ENCODE results near the gene NBEA.

NBEA gene

DNA sequence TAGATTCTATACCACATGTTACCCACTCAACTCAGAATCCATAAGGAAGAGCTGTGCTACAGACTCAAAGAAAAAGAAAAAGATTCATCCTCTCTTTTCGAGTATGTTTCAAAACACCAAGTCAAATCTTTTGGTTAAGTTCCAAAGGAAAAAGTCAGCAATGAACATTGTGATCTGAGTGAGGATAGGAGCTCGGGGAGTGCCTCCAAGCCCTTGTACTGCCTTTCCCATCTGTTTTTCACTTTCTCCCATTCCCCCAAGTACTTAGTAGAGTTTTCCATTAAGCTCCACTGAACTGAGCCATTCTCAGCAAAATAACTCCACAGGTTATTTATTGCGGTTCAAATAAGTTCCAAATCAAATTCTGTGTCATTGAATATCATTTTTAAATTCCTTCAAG is 582.1 kb downstream of the NBEA start:
- no peak for DNase-seq

DNA sequence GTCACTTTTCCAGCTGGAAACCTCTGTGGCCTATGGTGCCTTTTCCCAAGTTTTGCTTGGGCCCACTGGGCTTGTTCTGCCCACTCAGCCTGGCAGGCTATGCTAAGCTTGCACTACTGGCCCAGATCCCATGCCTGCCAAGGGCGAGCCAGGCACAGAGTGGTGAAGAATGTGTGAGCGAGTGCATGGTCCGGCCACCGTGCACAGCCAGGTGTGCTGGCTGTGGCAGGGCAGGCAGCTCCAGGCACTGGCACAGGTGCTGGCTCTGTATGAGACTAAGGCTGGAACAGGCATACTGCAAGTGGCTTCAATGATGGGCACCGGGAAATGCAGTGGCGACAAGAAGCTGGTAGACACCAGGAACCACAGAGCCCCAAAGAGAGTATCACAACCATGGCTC is 584.5 kb downstream of the NBEA start:
- DNase-seq, result no peak

DNA sequence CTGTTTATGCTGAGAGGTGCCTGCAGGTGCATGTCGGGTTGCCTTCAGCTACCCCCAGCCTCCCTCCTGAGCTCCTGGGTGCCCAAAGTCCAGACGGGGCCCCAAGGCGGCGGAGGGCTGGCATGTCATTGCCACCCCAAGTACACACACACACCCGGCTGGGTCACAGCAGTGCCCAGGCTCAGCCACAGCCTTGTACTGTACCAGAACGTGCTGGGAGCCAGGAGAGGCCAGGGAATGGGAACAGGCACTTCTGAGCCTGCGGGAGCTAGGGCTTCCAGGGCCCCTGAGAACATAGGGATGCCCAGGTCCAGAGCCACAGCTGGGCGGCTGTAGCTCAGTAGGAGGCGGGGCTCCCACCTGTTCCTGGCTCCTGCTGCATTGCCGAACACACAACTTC is 585.4 kb downstream of the NBEA start:
- no peak for DNase-seq

DNA sequence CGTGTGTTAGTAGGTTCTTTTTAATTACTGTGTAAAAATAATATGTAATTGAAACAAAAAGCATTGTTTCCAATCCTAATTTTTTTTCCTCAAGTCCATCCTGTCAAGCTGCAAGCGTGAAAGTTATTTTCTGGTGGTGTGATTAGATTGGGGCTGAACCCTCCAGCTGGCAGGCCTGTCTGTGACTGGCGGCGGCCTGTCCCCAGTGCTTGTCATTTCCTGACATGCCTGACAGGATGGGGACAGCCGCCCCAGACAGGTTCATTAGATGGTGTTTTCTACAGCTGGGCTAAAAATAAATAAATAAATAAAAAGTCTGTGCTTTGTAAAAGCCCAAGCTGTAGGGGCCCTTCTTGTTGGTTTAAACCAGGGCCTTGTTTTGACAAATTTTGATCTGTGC is 588.1 kb downstream of the NBEA start:
- DNase-seq, result no peak

DNA sequence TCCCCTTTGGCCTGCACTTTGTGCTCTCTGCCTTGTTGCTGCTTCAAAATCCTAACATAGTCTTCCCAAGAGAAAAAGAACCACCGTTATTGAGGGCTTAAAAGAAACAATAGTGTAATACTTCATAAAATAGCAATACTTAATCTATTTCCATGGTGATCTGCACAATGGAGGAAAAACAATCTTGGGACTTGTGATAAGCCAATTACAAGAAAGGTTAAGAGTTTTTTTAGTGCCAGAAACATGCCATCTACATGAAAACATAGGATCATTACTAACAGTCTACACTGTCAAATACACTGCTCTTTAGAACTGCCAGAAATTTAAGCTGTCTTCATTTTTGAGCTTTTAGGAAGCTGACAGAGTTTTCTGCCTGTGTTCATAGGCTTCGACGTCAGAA is 588.5 kb downstream of the NBEA start:
- DNase-seq, result no peak

DNA sequence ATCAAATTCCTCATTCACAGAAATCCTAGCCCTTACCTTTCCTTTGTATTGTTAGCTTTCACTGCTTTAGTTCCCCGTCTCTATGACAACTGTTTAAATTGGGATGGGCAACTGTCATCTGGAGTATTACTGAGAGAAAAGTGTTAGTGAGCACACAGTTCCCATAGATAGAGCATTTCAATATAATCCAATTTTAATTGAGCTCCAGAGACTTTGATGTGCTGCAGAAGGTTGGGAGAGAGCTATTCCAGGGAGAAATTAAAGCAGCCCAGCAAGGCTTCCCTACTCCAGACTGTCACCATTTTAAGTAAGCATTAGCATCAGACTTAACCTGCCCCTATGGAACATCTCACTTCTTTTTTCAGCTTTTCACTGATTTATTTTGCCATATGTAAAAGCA is 589.5 kb downstream of the NBEA start:
- no peak for DNase-seq

DNA sequence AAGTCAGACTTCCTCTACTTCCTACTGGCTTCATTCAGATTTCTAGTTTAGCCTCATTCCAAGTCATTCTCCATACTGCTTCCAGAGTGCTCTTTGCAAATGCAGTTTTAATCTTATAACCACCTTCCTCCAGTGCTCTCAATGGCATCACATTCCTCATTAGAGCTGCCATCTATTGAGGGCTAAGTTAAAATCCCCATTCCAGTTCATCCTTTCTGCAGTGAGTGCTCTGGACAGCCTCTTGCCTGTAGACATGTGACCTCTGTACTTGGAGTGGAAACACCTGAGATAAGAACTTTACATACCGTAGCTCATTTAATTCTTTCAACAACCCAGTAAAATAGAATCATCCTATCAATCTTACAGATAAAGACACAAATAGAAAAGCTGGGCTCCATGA is 592.3 kb downstream of the NBEA start:
- DNase-seq, result no peak

DNA sequence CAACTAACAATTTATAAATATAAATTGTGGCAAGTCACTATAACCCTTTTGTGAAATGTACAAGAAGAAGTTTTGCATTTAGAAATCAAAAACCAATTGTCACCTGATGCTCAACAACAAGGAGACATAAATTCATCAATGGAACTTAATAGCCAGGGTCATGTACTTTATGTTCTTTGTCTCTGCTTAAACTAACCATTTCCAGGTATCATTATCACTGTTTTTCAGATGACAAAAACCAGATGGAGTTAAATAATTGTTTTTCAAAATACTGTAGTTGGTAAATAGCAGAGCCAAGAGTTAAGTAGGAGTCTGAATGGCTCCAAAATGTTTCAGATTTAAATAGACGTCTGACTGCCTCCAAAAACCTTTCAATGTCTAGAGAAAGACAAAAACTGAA is 606.7 kb downstream of the NBEA start:
- DNase-seq, result no peak

DNA sequence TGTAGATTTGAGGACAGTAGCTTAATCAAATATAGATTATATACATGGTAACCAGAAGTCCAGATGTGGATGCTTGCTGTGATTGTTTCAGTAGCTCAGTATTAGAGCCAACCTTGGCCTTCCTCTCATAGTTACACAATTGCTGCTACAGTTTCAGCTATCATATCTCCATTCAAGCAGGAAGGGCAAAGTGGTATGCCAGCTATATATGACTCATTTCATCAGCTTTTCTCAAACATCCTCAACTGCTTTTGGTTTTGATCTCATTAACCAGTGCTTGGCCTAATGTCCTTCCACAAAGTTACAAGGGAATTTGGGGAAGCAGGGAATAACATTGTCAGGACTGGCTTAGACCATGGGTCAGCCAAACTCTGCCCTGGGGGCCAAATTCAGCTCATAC is 607.4 kb downstream of the NBEA start:
- peak; percentile 88 for DNase-seq

DNA sequence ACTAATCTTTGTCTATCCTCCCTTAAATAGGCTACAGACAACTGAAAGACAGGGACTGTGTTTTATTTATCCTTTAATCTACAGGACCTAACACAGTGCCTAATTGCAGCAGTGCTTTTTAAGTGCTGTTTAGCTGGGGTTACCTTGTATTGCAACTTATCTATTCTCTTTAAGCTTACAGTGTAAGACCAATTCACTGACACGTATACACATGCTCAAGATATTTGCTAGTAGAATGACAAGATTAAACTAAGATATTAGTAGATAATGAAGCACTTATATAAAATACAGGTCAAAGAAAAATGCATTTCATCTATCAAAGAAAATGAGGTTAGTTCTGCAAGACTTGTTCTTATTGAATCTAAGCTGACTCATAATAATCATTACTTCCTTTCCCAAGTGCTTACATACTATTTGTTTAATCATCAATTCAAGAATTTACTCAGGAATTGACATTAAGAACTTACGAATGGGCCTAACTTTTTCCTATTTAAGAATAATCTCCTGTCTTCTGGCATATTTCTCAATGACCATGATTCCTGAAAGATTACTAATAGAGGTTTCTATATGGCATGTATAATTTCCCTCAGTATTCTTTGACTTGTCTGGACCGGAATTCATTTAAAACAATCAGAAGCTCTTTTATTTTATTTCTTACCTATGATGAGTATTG is 610.2 kb downstream of the NBEA start:
- peak; percentile 61 for DNase-seq

DNA sequence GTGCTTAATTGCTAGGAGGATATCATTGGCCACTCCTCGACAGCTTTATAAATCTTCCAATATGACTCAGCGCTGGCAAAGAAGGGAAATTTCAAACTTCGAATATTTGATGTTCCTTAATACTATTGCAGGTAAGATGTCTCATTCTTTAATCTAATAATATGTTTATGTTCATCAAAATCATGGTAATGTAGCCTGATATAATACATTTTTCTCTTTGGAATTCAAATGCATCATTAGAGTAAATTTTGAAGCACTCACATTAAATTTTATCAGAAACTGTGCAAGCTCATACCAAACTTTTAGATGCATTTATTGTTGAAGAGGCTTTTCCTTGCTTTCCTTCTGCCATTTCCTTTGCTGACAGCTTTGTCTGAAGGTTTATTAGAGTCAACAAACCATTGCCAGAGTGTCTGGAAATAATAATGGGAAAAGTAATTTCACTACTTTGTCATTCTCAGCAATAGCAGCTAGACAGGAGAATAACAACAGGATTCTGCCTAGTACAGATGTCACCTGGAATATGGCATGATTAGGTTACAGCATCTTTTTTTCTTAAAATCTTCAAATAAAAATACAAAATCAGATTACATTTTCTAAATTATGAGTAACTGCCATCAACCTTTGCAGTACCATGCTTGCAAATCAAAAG is 613.0 kb downstream of the NBEA start:
- no peak for DNase-seq

DNA sequence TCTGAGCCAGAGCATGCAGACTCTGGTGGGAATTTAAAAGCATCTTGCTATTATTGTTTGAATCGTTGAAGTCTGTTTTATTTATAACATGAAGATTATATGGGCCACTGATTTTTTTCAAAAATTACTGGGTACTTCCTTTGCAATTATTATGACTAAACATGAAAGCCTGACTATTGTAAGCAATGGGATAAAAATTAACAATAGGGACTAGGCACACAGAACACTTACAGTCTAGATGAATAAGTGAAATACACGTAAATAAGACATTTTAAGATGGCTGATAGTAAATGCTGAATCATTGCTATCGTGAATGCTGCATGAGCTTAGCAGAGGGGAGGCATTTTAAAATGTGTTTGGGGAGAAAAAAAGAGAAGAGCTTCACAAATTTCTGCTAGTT is 615.4 kb downstream of the NBEA start:
- DNase-seq, result no peak

DNA sequence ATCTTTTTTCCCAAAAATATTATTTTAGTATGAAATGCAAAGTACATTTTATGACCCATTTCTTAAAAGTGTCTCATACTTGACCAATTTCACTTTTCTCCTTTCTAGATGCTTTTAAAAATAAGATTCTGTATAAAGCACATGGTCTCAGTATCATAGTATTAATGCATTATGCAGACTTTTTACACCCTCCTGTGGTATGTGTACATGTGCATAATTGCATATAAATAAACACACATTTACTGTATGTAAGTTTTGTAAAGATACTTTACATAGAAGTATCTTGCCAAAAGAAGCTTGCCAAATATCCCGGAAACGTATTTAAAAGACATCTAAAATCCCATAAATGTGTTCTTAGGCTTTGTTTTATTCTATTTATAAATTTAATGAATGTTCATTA is 619.5 kb downstream of the NBEA start:
- no peak for DNase-seq

DNA sequence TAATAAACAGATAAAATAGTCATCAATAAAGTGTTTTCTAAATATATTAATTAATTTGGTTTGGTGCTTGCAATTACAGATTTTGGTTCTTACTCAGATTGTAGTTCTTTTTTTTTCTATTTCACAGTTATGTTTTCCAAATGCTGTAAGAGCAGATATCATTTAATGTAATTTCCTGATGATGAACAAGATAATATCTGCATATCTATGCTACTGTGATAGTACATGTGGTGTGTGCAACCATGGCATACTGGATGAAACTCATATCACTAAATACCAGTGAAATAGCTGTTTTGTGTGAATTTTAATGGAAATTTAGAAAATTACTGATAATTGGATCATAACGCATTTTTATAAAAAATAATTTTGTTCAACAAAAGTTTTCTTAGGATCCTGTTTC is 623.2 kb downstream of the NBEA start:
- no peak for DNase-seq

DNA sequence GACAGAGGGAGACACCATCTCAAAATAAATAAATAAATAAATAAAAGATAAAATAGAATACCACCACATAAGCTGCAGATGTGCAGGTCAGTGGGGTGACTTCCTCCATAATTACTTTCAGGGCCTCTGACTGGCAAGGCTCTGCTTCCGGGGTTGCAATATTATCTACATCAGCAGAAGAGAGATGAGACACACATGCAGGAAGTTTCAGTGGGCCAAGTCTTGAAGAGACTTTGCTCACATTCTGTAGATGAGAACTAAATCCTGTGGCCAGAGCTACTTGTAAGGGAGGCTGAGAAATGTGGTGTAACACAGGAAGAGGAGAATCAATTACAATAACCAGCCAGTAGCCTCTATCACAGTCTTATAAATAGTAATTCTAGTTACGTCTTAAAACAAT is 624.3 kb downstream of the NBEA start:
- no peak for DNase-seq

DNA sequence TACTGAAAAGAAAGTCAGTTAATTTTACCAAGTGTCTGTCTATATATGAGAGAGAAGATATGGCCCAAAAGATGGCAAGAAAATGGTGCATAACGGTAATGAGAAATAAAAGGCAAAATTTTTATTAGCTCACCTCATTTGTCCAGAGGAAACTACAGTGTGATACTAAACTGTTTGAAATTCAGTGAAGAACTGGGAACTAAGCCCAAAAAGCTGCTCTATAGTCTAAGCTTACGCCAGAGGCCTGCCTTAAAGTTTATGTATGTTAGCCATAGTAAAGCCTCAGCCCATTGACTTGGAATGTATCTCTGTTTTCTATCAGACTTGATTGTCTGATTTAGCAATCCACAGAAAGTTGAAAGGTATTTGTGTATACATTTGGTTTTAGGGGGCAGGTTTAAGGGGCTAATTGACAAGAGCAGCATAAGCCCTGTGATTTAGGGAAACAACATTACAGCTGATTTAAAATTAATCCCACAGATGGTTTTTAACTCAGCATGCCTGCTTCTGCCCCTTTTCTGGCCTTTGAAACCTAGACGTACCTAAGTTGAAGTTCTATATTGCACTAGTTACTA is 625.4 kb downstream of the NBEA start:
- DNase-seq, result no peak

DNA sequence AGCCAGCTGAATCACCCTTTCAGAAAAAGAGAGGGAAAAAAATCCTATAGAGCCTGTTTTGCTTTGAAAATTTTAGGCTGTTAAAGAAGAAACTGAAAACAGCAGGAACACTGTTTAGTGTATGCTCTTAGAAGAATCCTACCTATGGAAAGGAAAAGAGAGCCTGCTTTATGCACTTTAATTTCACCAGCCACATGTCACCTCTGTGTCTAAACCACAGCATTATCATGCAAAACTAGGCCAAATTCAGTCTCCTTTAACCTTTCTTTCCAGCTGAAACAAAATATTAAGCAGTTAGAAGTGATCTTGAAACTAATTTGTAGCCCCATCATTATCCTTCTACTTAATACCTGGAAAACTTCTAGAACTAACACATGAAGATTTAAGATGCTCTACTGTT is 631.6 kb downstream of the NBEA start:
- DNase-seq, result no peak

DNA sequence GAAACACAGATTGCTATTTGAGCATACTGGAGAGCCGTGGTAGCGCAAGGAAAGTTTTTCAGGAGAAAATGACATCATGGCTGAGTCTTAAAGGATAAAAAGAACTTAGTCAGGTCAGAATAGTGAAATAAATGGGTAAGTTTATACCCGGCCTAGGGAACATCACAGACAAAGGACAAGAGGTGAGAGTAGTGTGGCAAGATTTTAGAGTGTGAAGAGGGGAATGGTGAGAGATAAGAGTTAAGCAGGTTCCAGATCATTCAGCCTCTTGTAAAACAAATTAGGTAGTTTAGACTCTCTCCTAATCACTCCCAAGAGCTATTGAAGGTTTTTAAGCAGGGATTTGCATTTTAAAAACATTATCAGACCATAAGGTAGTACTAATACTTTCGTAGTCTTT is 650.4 kb downstream of the NBEA start:
- no peak for DNase-seq

DNA sequence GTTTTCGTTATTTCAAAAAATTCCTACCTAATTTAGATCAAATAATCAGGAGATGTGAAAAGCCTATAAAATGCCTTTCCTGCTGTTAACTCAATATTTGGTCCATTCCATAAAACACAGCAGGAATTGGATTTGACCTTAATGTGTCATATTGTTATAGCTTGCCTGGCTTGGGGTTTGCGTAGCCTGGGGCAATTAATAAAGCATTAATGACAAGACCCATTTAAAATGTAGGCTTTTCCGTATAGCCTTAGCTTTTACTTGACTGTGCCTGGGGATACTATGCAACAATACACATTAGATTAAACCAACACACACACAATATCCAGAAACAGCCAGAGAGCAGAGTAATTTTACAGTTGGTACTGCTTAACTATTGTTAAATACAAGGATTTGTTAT is 651.6 kb downstream of the NBEA start:
- DNase-seq, result no peak

DNA sequence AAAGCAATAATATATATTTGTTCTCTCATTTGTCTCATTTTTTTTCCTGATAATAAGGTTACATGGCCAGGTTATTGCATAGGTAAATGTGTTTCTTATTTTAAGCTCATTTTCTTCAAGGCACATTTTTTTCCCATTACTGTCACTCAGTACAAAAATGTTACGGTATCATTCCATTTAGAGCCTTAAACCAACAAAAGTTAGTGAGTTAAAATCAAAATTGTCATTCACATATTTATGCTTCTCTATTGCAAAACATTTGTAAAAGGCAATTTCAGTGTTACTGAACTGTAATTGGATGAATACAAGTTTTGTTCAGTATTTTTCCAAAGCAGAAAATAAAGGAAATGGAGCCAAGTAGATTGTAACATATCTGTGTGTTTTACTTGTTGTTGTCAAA is 652.0 kb downstream of the NBEA start:
- peak; percentile 7 for DNase-seq

DNA sequence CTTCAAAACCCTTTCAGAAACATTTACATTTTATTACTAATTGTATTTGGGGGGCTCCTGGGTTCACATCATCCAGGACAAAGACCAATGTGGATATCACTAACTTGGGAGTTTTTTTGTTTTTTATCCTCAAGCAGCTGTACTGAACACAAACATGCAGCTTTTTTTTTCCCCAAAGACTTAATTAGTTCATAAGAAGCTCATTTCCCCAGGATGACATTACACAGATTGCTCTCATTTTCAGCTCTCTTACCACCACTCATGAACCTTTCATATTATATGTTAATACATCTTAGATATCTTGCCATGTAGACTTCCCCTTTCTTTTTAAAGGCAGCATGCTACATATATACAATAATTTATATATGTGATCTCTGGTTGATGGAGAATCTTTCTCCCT is 653.1 kb downstream of the NBEA start:
- DNase-seq, result no peak

DNA sequence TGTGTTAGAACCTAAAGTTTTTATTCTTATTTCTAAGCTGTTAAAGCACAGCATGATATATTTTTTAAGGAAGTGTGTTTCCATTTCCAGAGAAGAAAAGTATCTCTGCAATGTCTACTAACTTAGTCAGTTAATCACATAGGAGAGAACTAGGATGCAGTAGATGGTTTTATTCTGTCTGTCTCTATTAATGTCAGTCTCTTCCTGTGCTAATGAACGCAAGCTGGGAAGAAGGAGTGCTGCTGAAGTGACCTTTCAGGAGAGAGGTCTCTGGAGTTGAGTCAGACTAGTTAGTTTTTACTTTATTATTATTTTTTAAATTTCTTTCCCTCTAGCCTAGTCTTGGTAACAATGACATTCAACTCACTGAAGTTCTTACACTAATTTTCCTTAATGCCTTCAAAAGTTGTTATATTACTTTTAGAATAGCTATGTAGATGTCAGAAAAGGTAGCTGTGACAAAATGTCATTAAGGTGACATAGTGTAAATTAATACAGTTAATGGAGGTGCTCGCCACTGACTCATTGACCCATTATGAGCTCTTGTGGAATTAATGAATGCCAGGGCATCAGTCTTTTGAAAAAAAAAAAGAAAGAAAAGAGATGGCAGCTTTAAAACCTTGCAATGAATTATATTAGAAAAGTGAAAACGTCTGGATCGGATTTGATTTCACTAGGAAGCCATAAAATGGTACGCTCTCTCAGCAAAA is 654.4 kb downstream of the NBEA start:
- no peak for DNase-seq

DNA sequence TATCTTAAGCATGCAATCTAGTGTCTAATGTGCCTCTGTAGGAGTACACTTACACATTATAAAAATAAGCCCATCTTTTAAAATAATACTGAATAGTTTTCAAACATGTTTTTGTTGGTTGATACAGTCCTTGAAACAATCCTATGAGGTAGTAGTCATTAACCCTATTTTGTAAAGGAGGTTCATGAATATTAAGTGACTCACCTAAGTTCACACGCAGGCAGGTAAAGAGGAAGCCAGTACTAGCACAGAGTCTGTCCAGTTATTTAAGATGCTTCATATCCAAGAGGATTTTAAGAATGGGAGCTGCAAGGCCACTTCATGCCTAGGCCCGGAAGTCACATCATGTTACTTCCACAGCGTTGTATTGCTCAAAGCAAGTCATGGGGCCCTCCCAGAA is 655.4 kb downstream of the NBEA start:
- no peak for DNase-seq

DNA sequence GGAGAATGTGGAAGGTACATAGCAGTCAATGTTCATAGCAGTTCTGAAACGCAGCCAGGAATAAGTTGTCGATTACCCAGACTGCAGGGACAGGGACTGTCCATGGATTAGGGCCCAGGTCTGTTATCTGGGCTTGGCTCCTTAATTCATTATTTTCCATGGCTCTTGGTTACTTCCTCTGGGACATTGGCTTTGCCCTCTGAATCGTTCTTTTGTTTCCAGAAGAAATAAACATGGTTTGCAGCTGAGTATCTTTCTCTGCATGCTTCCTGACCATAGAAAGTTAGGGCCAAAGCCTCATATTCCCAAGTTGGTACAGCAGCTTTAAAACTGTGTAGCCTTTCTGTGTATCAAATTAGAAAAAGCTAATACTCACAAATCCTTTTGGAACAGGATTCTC is 656.2 kb downstream of the NBEA start:
- no peak for DNase-seq
